HepG2 (cell line): ENCODE results near the gene SLC36A3. TPM values are rescaled to one million over a fixed set of nuclear protein-coding genes. Genes with fewer than 3 reads are reported as not detected.

Experiments
- CEBPB ChIP-seq: IDR thresholded peaks from 2 replicates; pipeline ENCODE4 v1.6.1; 2011; ENCODE audit warnings: low read depth, low read length, improper control_type of control experiment, borderline replicate concordance
- GABPB1 ChIP-seq: IDR thresholded peaks from 2 replicates; pipeline ENCODE4 v1.6.1; 2016; ENCODE audit warnings: mild to moderate bottlenecking, missing genetic modification reagents, moderate library complexity, missing compliant biosample characterization
- HDAC1 ChIP-seq: sonication (generic); formaldehyde crosslinking; IDR thresholded peaks from 2 replicates; pipeline ENCODE4 v1.5.1; 2020; ENCODE audit warnings: mild to moderate bottlenecking, missing genetic modification reagents
- MLXIP ChIP-seq: sonication (generic); formaldehyde crosslinking; IDR thresholded peaks from 2 replicates; pipeline ENCODE4 v1.9.0; 2021; ENCODE audit warnings: missing genetic modification reagents, borderline replicate concordance
- MTA3 ChIP-seq: sonication (generic); formaldehyde crosslinking; IDR thresholded peaks from 2 replicates; pipeline ENCODE4 v1.4.0; 2020; ENCODE audit warnings: missing genetic modification reagents
- MXI1 ChIP-seq: IDR thresholded peaks from 3 replicates; pipeline ENCODE4 v1.6.1; 2012; ENCODE audit warnings: low read depth, low read length, inconsistent platforms, borderline replicate concordance
- NAIF1 ChIP-seq: sonication (generic); formaldehyde crosslinking; IDR thresholded peaks from 2 replicates; pipeline ENCODE4 v1.5.0; 2020; ENCODE audit warnings: mild to moderate bottlenecking, missing genetic modification reagents, borderline replicate concordance
- PRDM10 ChIP-seq: sonication (generic); formaldehyde crosslinking; IDR thresholded peaks from 2 replicates; pipeline ENCODE4 v1.4.0; 2020; ENCODE audit warnings: low read depth, missing genetic modification reagents
- REPIN1 ChIP-seq: sonication (generic); formaldehyde crosslinking; IDR thresholded peaks from 2 replicates; pipeline ENCODE4 v1.8.0; 2022; ENCODE audit warnings: missing genetic modification reagents, low read depth, mild to moderate bottlenecking, borderline replicate concordance
- RORA ChIP-seq: sonication (generic); formaldehyde crosslinking; IDR thresholded peaks from 2 replicates; pipeline ENCODE4 v1.5.0; 2020; ENCODE audit warnings: mild to moderate bottlenecking, missing genetic modification reagents, moderate library complexity
- SMARCC2 ChIP-seq: fragments of 450-650 bp; IDR thresholded peaks from 2 replicates; pipeline ENCODE4 v1.6.1; 2017; ENCODE audit warnings: antibody characterized with exemption, mild to moderate bottlenecking
- SOX6 ChIP-seq, 2 experiments: fragments of 450-650 bp in 1 of 2; sonication (generic) in 1 of 2; formaldehyde crosslinking in 1 of 2; IDR thresholded peaks; 2 replicates each; pipeline versions ENCODE4 v1.4.0 to v1.6.1; 2017 to 2020; ENCODE audit warnings: antibody characterized with exemption in 1 of 2, mild to moderate bottlenecking in 1 of 2, missing genetic modification reagents in 1 of 2
- TBX2 ChIP-seq: sonication (generic); formaldehyde crosslinking; IDR thresholded peaks from 2 replicates; pipeline ENCODE4 v1.5.0; 2020; ENCODE audit warnings: missing genetic modification reagents, mild to moderate bottlenecking, borderline replicate concordance
- TRIM24 ChIP-seq: sonication (generic); formaldehyde crosslinking; IDR thresholded peaks from 2 replicates; pipeline ENCODE4 v1.8.0; 2022; ENCODE audit warnings: mild to moderate bottlenecking, missing genetic modification reagents
- YEATS4 ChIP-seq: sonication (generic); formaldehyde crosslinking; IDR thresholded peaks from 2 replicates; pipeline ENCODE4 v1.4.0; 2020; ENCODE audit warnings: missing genetic modification reagents, borderline replicate concordance
- ZC3H4 ChIP-seq: sonication (generic); formaldehyde crosslinking; IDR thresholded peaks from 2 replicates; pipeline ENCODE4 v1.4.0; 2020; ENCODE audit warnings: missing genetic modification reagents, borderline replicate concordance
- ZMAT3 ChIP-seq: sonication (generic); formaldehyde crosslinking; conservative IDR thresholded peaks from 2 replicates; pipeline ENCODE4 v1.7.0; 2021; ENCODE audit warnings: missing genetic modification reagents
- ZNF431 ChIP-seq: sonication (generic); formaldehyde crosslinking; IDR thresholded peaks from 2 replicates; pipeline ENCODE4 v1.9.0; 2022; ENCODE audit warnings: missing genetic modification reagents, low read depth, mild to moderate bottlenecking, borderline replicate concordance
- ZNF75D ChIP-seq: sonication (generic); formaldehyde crosslinking; IDR thresholded peaks from 2 replicates; pipeline ENCODE4 v1.8.1; 2023; ENCODE audit warnings: missing genetic modification reagents, mild to moderate bottlenecking, borderline replicate concordance
- ZNF784 ChIP-seq: sonication (generic); formaldehyde crosslinking; IDR thresholded peaks from 2 replicates; pipeline ENCODE4 v1.5.1; 2020; ENCODE audit warnings: missing genetic modification reagents, mild to moderate bottlenecking, borderline replicate concordance
- ZSCAN12 ChIP-seq: sonication (generic); formaldehyde crosslinking; IDR thresholded peaks from 2 replicates; pipeline ENCODE4 v1.9.0; 2021; ENCODE audit warnings: mild to moderate bottlenecking, missing genetic modification reagents
- polyA plus RNA-seq, 8 experiments: library from polyadenylated mRNA; depleted of rRNA in 3 of 8; stranded (reverse) in 7 of 8; unstranded in 1 of 8; fragments of >200 nt; fragmentation: Illumina TruSeq in 4 of 8; extraction: Trizol in 4 of 8; gene quantifications; 2 replicates each; pipeline versions ENCODE4 v1.2.1 to v1.2.3, GENCODE V29; 2011 to 2016; ENCODE audit warnings: low read depth in 4 of 8, missing spikeins in 1 of 8, mixed read lengths in 1 of 8; ENCODE audit not compliant: insufficient read depth in 1 of 8
- total RNA-seq, 5 experiments: library from RNA; depleted of rRNA; stranded (reverse); fragments of >200 nt; fragmentation: Illumina TruSeq; extraction: Trizol; gene quantifications; 2 replicates each; pipeline ENCODE4 v1.2.3, GENCODE V29; 2016; ENCODE audit warnings: low read depth in 1 of 5

SLC36A3 gene
- total and polyA plus RNA-seq, 2 of the 13 experiments (the other 11 are each of a cell fraction or from before 2014, with no cell fraction given): not detected

GRCh38 chr5:151252762-151253604, 50.6 kb downstream of the SLC36A3 start, which contains the start of gene GM2A (continued):
- TF ChIP-seq ZNF784 (CRISPR knock-in tag) (no peak), PRDM10 (CRISPR knock-in tag) (peak; percentile 12; the same call in 1 of the 2 replicates), GABPB1 (CRISPR knock-in tag) (peak; percentile 72; the same call in 1 of the 2 replicates), CEBPB (peak; percentile 90), RORA (CRISPR knock-in tag) (no peak), MXI1 (peak; percentile 45; the same call in 1 of the 3 replicates), REPIN1 (CRISPR knock-in tag) (peak; percentile 56; the same call in 1 of the 2 replicates), YEATS4 (peak; percentile 5; the same call in 1 of the 2 replicates), MLXIP (CRISPR knock-in tag) (no peak), NAIF1 (CRISPR knock-in tag) (0 out of 2 replicates have a peak, but pooled peaks have one; percentile 14), SOX6 (IDR thresholded peaks at IDR 0.05) (no peak), SOX6 (CRISPR knock-in tag; IDR thresholded peaks at IDR 0.05) (peak; percentile 47), TRIM24 (CRISPR knock-in tag) (no peak), MTA3 (CRISPR knock-in tag) (no peak), HDAC1 (0 out of 2 replicates have a peak, but pooled peaks have one; percentile 2), ZSCAN12 (CRISPR knock-in tag) (no peak), ZC3H4 (CRISPR knock-in tag) (no peak), ZNF75D (CRISPR knock-in tag) (no peak), SMARCC2 (no peak), ZMAT3 (CRISPR knock-in tag) (peak; percentile 40; the same call in 1 of the 2 replicates), TBX2 (CRISPR knock-in tag) (peak; percentile 82; the same call in 1 of the 2 replicates), ZNF431 (CRISPR knock-in tag) (no peak)
